ENCODE results near the gene GLT8D2.
"Not testable (repeated sequence)": the region's sequence is repeated elsewhere in the genome, so short reads cannot be mapped to it uniquely, and the experiment has no call there.

The GLT8D2 gene

GRCh38 chr12:104026841-104027599, 23.0 kb downstream of the GLT8D2 start:
- Mint-ChIP-seq H3K27me3 (ENCODE audit: low read depth, poor library complexity) (no peaks in the 10 kb centered on the region), H3K4me1 (no peaks in the 10 kb centered on the region), H3K4me3 (no peak overlapping the region), H3K27ac (no peak overlapping the region), H3K9me3 (peaks cover 21% of the 10 kb centered on the region), H3K36me3 (ENCODE audit: low read depth) (peaks cover 4% of the 10 kb centered on the region)
- TF ChIP-seq, protein P1, sequence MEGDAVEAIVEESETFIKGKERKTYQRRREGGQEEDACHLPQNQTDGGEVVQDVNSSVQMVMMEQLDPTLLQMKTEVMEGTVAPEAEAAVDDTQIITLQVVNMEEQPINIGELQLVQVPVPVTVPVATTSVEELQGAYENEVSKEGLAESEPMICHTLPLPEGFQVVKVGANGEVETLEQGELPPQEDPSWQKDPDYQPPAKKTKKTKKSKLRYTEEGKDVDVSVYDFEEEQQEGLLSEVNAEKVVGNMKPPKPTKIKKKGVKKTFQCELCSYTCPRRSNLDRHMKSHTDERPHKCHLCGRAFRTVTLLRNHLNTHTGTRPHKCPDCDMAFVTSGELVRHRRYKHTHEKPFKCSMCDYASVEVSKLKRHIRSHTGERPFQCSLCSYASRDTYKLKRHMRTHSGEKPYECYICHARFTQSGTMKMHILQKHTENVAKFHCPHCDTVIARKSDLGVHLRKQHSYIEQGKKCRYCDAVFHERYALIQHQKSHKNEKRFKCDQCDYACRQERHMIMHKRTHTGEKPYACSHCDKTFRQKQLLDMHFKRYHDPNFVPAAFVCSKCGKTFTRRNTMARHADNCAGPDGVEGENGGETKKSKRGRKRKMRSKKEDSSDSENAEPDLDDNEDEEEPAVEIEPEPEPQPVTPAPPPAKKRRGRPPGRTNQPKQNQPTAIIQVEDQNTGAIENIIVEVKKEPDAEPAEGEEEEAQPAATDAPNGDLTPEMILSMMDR (IDR thresholded peaks at IDR 0.05) = no peak
- no peak for DNase-seq

- no peak overlapping the region for H3K4me3 Mint-ChIP-seq
- H3K27me3 Mint-ChIP-seq (ENCODE audit: low read depth, poor library complexity) = peaks cover 7% of the 10 kb centered on the region
- no peak for DNase-seq
- peaks cover 4% of the 10 kb centered on the region for H3K36me3 Mint-ChIP-seq (ENCODE audit: low read depth)
- H3K9me3 Mint-ChIP-seq = peaks cover 21% of the 10 kb centered on the region
- no peaks in the 10 kb centered on the region for H3K4me1 Mint-ChIP-seq
- TF ChIP-seq, protein P1 (IDR thresholded peaks at IDR 0.05) = no peak
- no peak overlapping the region for H3K27ac Mint-ChIP-seq
Measured at GRCh38 chr12:104025771-104026170, 24.2 kb downstream of the GLT8D2 start.

DNA sequence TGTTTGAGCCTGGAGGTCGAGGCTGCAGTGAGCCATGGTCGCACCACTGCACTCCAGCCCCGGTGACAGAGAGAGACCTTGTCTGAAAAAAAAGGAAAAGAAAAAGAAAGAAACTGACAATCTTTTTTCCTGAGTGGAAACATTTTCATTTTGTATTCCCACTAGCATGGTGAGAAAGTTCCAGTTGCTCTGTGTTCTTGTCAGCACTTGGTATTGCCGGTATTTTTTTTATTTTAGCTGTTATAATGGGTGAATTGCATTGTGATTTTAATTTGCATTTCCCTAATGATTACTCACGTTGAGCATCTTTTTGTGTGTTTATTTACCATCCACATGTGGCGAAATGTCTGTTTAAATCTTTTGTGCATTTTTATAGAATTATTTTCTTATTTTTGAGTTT, 25.6 kb downstream of the GLT8D2 start:
- no peak overlapping the region for H3K4me3 Mint-ChIP-seq
- H3K4me1 Mint-ChIP-seq = no peaks in the 10 kb centered on the region
- TF ChIP-seq, protein P1 (IDR thresholded peaks at IDR 0.05) = no peak
- H3K27me3 Mint-ChIP-seq (ENCODE audit: low read depth, poor library complexity) = peaks cover 14% of the 10 kb centered on the region
- DNase-seq = no peak
- peaks cover 27% of the 10 kb centered on the region for H3K9me3 Mint-ChIP-seq
- peaks cover 4% of the 10 kb centered on the region for H3K36me3 Mint-ChIP-seq (ENCODE audit: low read depth)
- no peak overlapping the region for H3K27ac Mint-ChIP-seq

DNA sequence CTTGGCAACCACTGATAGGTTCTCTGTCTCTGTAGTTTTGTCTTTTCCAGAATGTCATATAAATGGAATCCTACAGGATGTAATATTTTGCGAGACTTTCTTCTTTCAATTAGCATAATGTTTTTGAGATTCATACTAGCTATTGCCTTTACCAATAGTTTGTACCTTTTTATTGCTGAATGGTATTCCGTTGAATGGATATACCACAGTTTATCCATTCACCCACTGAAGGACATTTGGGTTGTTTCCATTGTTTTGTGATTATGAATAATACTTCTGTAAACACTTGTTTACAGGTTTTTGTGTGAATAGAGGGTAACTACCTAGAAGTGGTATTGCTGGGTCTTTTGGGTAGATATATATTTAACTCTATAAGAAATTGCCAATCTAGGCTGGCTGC, 26.3 kb downstream of the GLT8D2 start:
- H3K9me3 Mint-ChIP-seq = peaks cover 27% of the 10 kb centered on the region
- TF ChIP-seq, protein P1 (IDR thresholded peaks at IDR 0.05) = no peak
- no peaks in the 10 kb centered on the region for H3K4me1 Mint-ChIP-seq
- peaks cover 14% of the 10 kb centered on the region for H3K27me3 Mint-ChIP-seq (ENCODE audit: low read depth, poor library complexity)
- H3K27ac Mint-ChIP-seq = no peak overlapping the region
- H3K4me3 Mint-ChIP-seq = no peak overlapping the region
- no peak for DNase-seq
- H3K36me3 Mint-ChIP-seq (ENCODE audit: low read depth) = peaks cover 4% of the 10 kb centered on the region

- peaks cover 4% of the 10 kb centered on the region for H3K36me3 Mint-ChIP-seq (ENCODE audit: low read depth)
- H3K9me3 Mint-ChIP-seq = peaks cover 27% of the 10 kb centered on the region
- TF ChIP-seq, protein P1 (IDR thresholded peaks at IDR 0.05) = no peak
- H3K27me3 Mint-ChIP-seq (ENCODE audit: low read depth, poor library complexity) = peaks cover 14% of the 10 kb centered on the region
- no peak overlapping the region for H3K4me3 Mint-ChIP-seq
- no peak for DNase-seq
- no peak overlapping the region for H3K27ac Mint-ChIP-seq
- no peaks in the 10 kb centered on the region for H3K4me1 Mint-ChIP-seq
Measured at GRCh38 chr12:104022786-104023185, 27.2 kb downstream of the GLT8D2 start.

- not testable (repeated sequence) for DNase-seq; H3K4me1 Mint-ChIP-seq; H3K4me3 Mint-ChIP-seq; H3K36me3 Mint-ChIP-seq (ENCODE audit: low read depth); H3K27ac Mint-ChIP-seq
- H3K27me3 Mint-ChIP-seq (ENCODE audit: low read depth, poor library complexity) = peaks cover 14% of the 10 kb centered on the region
- H3K9me3 Mint-ChIP-seq = peaks cover 27% of the 10 kb centered on the region
Measured at GRCh38 chr12:104021862-104022261, 28.1 kb downstream of the GLT8D2 start.

Data from nephron progenitor cell (in vitro differentiated cells).